H1 (cell line): Measurements from ENCODE around the gene BOD1L2. TPM values are rescaled to one million over a fixed set of nuclear protein-coding genes. Genes with fewer than 3 reads are reported as not detected.

Experiments
- CTCF ChIA-PET: fragments of 300-600 bp; sonication (Branson Sonifier 250); formaldehyde crosslinking; loops from one replicate; lab custom pipeline; 2021; ENCODE audit not compliant: partially characterized antibody; lab: Charles Lee
- POLR2A ChIA-PET: fragments of 300-600 bp; sonication (Branson Sonifier 250); formaldehyde crosslinking; loops from one replicate; lab custom pipeline; 2021; ENCODE audit warnings: inconsistent platforms; ENCODE audit not compliant: partially characterized antibody; lab: Charles Lee
- DNase-seq, 2 experiments: peaks; one replicate each; pipeline versions ENCODE4 v3.0.0 to v3.0.0-alpha.2; 2010 to 2022; ENCODE audit warnings: low spot score in 2 of 2, low read depth in 1 of 2, mixed read lengths in 1 of 2
- FAIRE-seq: peaks from 2 replicates; lab custom pipeline; 2011; peaks lifted over from hg19 to GRCh38; lab: Jason Lieb, UNC
- H2AFZ ChIP-seq: 2 replicates; pipeline ENCODE4 v1.8.1; 2012; ENCODE audit warnings: low read length, inconsistent platforms
- H2AK5ac ChIP-seq: 2 replicates; pipeline ENCODE4 v1.6.1; 2013; ENCODE audit warnings: low read depth, low read length
- H2BK120ac ChIP-seq: replicated peaks from 2 replicates; pipeline ENCODE3; 2013; ENCODE audit warnings: low read depth, low read length, inconsistent platforms
- H2BK12ac ChIP-seq: 2 replicates; pipeline ENCODE4 v1.6.1; 2013; ENCODE audit warnings: low read depth, low read length
- H2BK15ac ChIP-seq: 2 replicates; pipeline ENCODE4 v1.6.1; 2013; ENCODE audit warnings: low read length
- H2BK20ac ChIP-seq: 2 replicates; pipeline ENCODE4 v1.6.1; 2013; ENCODE audit warnings: low read length
- H2BK5ac ChIP-seq: 2 replicates; pipeline ENCODE4 v1.6.1; 2013; ENCODE audit warnings: low read depth, low read length
- H3K14ac ChIP-seq: 2 replicates; pipeline ENCODE4 v1.6.1; 2013; ENCODE audit warnings: inconsistent platforms; ENCODE audit not compliant: insufficient read length
- H3K18ac ChIP-seq: 2 replicates; pipeline ENCODE4 v1.6.1; 2013; ENCODE audit warnings: low read length; ENCODE audit errors: extremely low read depth
- H3K23ac ChIP-seq: 2 replicates; pipeline ENCODE4 v1.6.1; 2013; ENCODE audit warnings: inconsistent platforms; ENCODE audit not compliant: insufficient read length
- H3K23me2 ChIP-seq: 2 replicates; pipeline ENCODE4 v1.6.1; 2013; ENCODE audit warnings: low read depth, low read length
- H3K27ac ChIP-seq: 2 replicates; pipeline ENCODE4 v1.6.1; 2011; ENCODE audit warnings: low read depth, low read length, inconsistent platforms
- H3K27me3 ChIP-seq, 4 experiments: replicated peaks in 1 of 4; 1 replicate in 1 of 4; 2 replicates in 3 of 4; pipeline versions ENCODE4 v1.6.1 to v1.8.1; 2011 to 2013; ENCODE audit warnings: low read length in 3 of 4, mild to moderate bottlenecking in 3 of 4, inconsistent platforms in 2 of 4, mixed read lengths in 2 of 4, moderate library complexity in 1 of 4; ENCODE audit not compliant: control insufficient read depth in 3 of 4, insufficient read depth in 3 of 4; ENCODE audit errors: extremely low read depth in 1 of 4
- H3K36me3 ChIP-seq, 4 experiments: 2 replicates each; pipeline versions ENCODE4 v1.6.1 to v1.8.1; 2011 to 2013; ENCODE audit warnings: mild to moderate bottlenecking in 4 of 4, low read length in 3 of 4, moderate library complexity in 2 of 4, control low read depth in 1 of 4, inconsistent platforms in 1 of 4; ENCODE audit not compliant: insufficient read depth in 4 of 4, control insufficient read depth in 2 of 4
- H3K4ac ChIP-seq: replicated peaks from 2 replicates; pipeline ENCODE3; 2013; ENCODE audit warnings: low read length, low read depth, mixed read lengths, inconsistent platforms; ENCODE audit not compliant: insufficient read length
- H3K4me1 ChIP-seq, 4 experiments: replicated peaks in 1 of 4; 1 replicate in 1 of 4; 2 replicates in 3 of 4; pipeline versions ENCODE4 v1.6.1 to v1.8.1; 2011 to 2013; ENCODE audit warnings: low read length in 3 of 4, inconsistent platforms in 2 of 4, mixed read lengths in 1 of 4; ENCODE audit not compliant: insufficient read depth in 4 of 4, control insufficient read depth in 3 of 4
- H3K4me2 ChIP-seq, 2 experiments: 2 replicates each; pipeline versions ENCODE4 v1.6.1 to v1.8.1; 2011 to 2013; ENCODE audit warnings: low read depth in 2 of 2, low read length in 2 of 2, control low read depth in 1 of 2, inconsistent platforms in 1 of 2, mild to moderate bottlenecking in 1 of 2; ENCODE audit not compliant: insufficient read depth in 1 of 2
- H3K4me3 ChIP-seq, 4 experiments: fragments of 200-600, 300-600 bp in 1 of 4; sonication (generic), shearing (Covaris generic), sonication (Bioruptor Twin) in 1 of 4; 2 replicates each; pipeline versions ENCODE4 v1.5.1 to v1.8.1; 2011 to 2016; ENCODE audit warnings: low read length in 4 of 4, low read depth in 3 of 4, control low read depth in 2 of 4, inconsistent platforms in 2 of 4, mild to moderate bottlenecking in 2 of 4, mixed read lengths in 1 of 4, moderate library complexity in 1 of 4; ENCODE audit not compliant: insufficient read depth in 2 of 4; ENCODE audit errors: extremely low read depth in 1 of 4
- H3K56ac ChIP-seq: replicated peaks from 2 replicates; pipeline ENCODE3; 2013; ENCODE audit warnings: low read depth, mild to moderate bottlenecking, mixed read lengths, low read length, inconsistent platforms; ENCODE audit not compliant: insufficient read length
- H3K79me1 ChIP-seq: 2 replicates; pipeline ENCODE4 v1.6.1; 2013; ENCODE audit warnings: low read depth, low read length, control low read depth
- H3K79me2 ChIP-seq, 2 experiments: 2 replicates each; pipeline versions ENCODE4 v1.6.1 to v1.8.1; 2012 to 2013; ENCODE audit warnings: low read length in 2 of 2, mild to moderate bottlenecking in 2 of 2, inconsistent platforms in 1 of 2; ENCODE audit not compliant: insufficient read depth in 2 of 2, control insufficient read depth in 1 of 2
- H3K9ac ChIP-seq, 4 experiments: replicated peaks in 1 of 4; 1 replicate in 1 of 4; 2 replicates in 3 of 4; pipeline versions ENCODE4 v1.6.1 to v1.8.1; 2011 to 2013; ENCODE audit warnings: low read depth in 3 of 4, low read length in 3 of 4, control low read depth in 2 of 4, mild to moderate bottlenecking in 2 of 4, moderate library complexity in 2 of 4, inconsistent platforms in 1 of 4; ENCODE audit errors: extremely low read depth in 1 of 4
- H3K9me3 ChIP-seq, 2 experiments: 2 replicates each; pipeline versions ENCODE4 v1.6.1 to v1.8.1; 2012 to 2013; ENCODE audit warnings: mild to moderate bottlenecking in 2 of 2, moderate library complexity in 2 of 2, control low read depth in 1 of 2, inconsistent platforms in 1 of 2, low read depth in 1 of 2, low read length in 1 of 2, mixed read lengths in 1 of 2; ENCODE audit not compliant: insufficient read depth in 2 of 2
- H4K20me1 ChIP-seq, 2 experiments: replicated peaks in 1 of 2; 2 replicates each; pipeline versions ENCODE3 to v1.8.1; 2011 to 2013; ENCODE audit warnings: inconsistent platforms in 2 of 2, low read length in 2 of 2, mild to moderate bottlenecking in 1 of 2; ENCODE audit not compliant: insufficient read depth in 2 of 2, control insufficient read depth in 1 of 2
- H4K5ac ChIP-seq: 2 replicates; pipeline ENCODE4 v1.6.1; 2013; ENCODE audit warnings: low read length, low read depth, mixed read lengths, inconsistent platforms; ENCODE audit not compliant: insufficient read length
- H4K8ac ChIP-seq: 2 replicates; pipeline ENCODE4 v1.8.0; 2013; ENCODE audit warnings: mild to moderate bottlenecking, moderate library complexity, low read length, inconsistent platforms; ENCODE audit not compliant: insufficient read depth; ENCODE audit errors: extremely low read depth
- H4K91ac ChIP-seq: replicated peaks from 2 replicates; pipeline ENCODE3; 2013; ENCODE audit warnings: low read length, mixed read lengths, inconsistent platforms; ENCODE audit not compliant: insufficient read length
- ATF3 ChIP-seq: IDR thresholded peaks from 2 replicates; pipeline ENCODE4 v1.6.1; 2011; ENCODE audit warnings: low read depth, mild to moderate bottlenecking, low read length; ENCODE audit not compliant: insufficient read depth
- CBX8 ChIP-seq: fragments of 300-800, 300-1000 bp; sonication (generic); IDR thresholded peaks from 2 replicates; pipeline ENCODE4 v1.7.1; 2016; ENCODE audit warnings: low read depth, low read length, borderline replicate concordance
- CTCF ChIP-seq, 3 experiments: IDR thresholded peaks; 1 replicate in 2 of 3; 2 replicates in 1 of 3; pipeline versions ENCODE4 v1.5.1 to v1.6.1; 2011; ENCODE audit warnings: low read length in 3 of 3, mild to moderate bottlenecking in 3 of 3, inconsistent platforms in 2 of 3, low read depth in 1 of 3, moderate library complexity in 1 of 3; ENCODE audit not compliant: insufficient read depth in 1 of 3; ENCODE audit errors: control extremely low read depth in 1 of 3
- KDM4A ChIP-seq: IDR thresholded peaks from one replicate; pipeline ENCODE4 v1.7.1; 2012; ENCODE audit warnings: low read depth, mild to moderate bottlenecking, moderate library complexity, low read length, inconsistent platforms; ENCODE audit not compliant: severe bottlenecking
- NANOG ChIP-seq: IDR thresholded peaks from 2 replicates; pipeline ENCODE4 v1.6.1; 2011; ENCODE audit warnings: low read length, low read depth, mild to moderate bottlenecking, inconsistent platforms; ENCODE audit not compliant: insufficient read depth, poor library complexity, severe bottlenecking
- POU5F1 ChIP-seq: IDR thresholded peaks from 2 replicates; pipeline ENCODE4 v1.6.1; 2011; ENCODE audit warnings: low read depth, mild to moderate bottlenecking, low read length, moderate library complexity
- RBBP5 ChIP-seq: IDR thresholded peaks from 2 replicates; pipeline ENCODE4 v1.7.1; 2012; ENCODE audit warnings: low read depth, mild to moderate bottlenecking, inconsistent platforms, low read length, moderate library complexity, borderline replicate concordance
- TAF7 ChIP-seq: optimal IDR thresholded peaks from 2 replicates; pipeline ENCODE3; 2011; ENCODE audit warnings: low read depth, mild to moderate bottlenecking, inconsistent platforms, low read length, moderate library complexity, borderline replicate concordance
- ZNF274 ChIP-seq: IDR thresholded peaks from 2 replicates; pipeline ENCODE4 v1.7.0; 2012; ENCODE audit warnings: low read length, borderline replicate concordance; ENCODE audit errors: extremely low read depth
- WGBS, 2 experiments: shearing (Covaris generic) in 1 of 2; methylation state at CpG; one replicate each; pipeline versions ENCODE4 v1.1.6 to v1.1.7; 2013 to 2015; ENCODE audit warnings: low lambda C conversion rate in 2 of 2, mixed read lengths in 2 of 2, inconsistent platforms in 1 of 2, low coverage in 1 of 2, missing lambda C conversion rate in 1 of 2; ENCODE audit not compliant: insufficient replicate concordance in 2 of 2, insufficient coverage in 1 of 2, insufficient read length in 1 of 2; ENCODE audit errors: extremely low coverage in 1 of 2, missing lambda C conversion rate in 1 of 2; 5-methylcytosine and 5-hydroxymethylcytosine counted together
- polyA plus RNA-seq, 7 experiments: library from polyadenylated mRNA; depleted of rRNA in 3 of 7; stranded (reverse) in 5 of 7; unstranded in 2 of 7; fragments of >200 nt in 5 of 7; fragments of 200-250 nt in 2 of 7; gene quantifications; 1 replicate in 5 of 7; 2 replicates in 1 of 7; 4 replicates in 1 of 7; pipeline versions ENCODE4 v1.2.1 to v1.2.3, GENCODE V29; 2011 to 2013; ENCODE audit warnings: missing spikeins in 2 of 7, mixed read lengths in 2 of 7
- total RNA-seq: library from RNA; stranded (reverse); fragmentation: NEBNext Ultra II Directional; extraction: Animal tissue kit (Norgen Biotek cat#: 25700); gene quantifications from 2 replicates; pipeline ENCODE4 v1.2.1, GENCODE V29; 2021

BOD1L2 gene
- total and polyA plus RNA-seq, 2 of the 8 experiments (the other 6 are each of a cell fraction or from before 2014, with no cell fraction given): not detected

GRCh38 chr18:57148263-57148662, 1.4 kb downstream of the BOD1L2 start:
- no peaks in the 10 kb centered on the region for H3K27me3 ChIP-seq
- H2AK5ac ChIP-seq: no peak overlapping the region
- H2BK5ac ChIP-seq: no peak overlapping the region
- FAIRE-seq (no peak), DNase-seq (no peak)
- no peaks in the 10 kb centered on the region for H4K20me1 ChIP-seq
- H2BK120ac ChIP-seq: no peak overlapping the region
- no peak overlapping the region for H3K4ac ChIP-seq
- no peak overlapping the region for H3K18ac ChIP-seq
- H4K8ac ChIP-seq: no peak overlapping the region
- no peak overlapping the region for H3K4me3 ChIP-seq
- no peaks in the 10 kb centered on the region for H3K79me1 ChIP-seq
- H3K27ac ChIP-seq: no peak overlapping the region
- H3K79me2 ChIP-seq: no peaks in the 10 kb centered on the region
- POLR2A ChIA-PET: interaction anchor here (0.5 to 1.3 kb wide), 2 partner anchors 14 to 940 kb away, joined by 3 read pairs; no protein-coding TSS in a partner anchor
- TF ChIP-seq CTCF (IDR thresholded peaks at IDR 0.05; ENCODE audit: control extremely low read depth in 1 of 3, insufficient read depth in 1 of 3, low read depth in 1 of 3, low read length in 3 of 3) (no peak), NANOG (no peak), ATF3 (no peak), TAF7 (no peak), CBX8 (no peak), KDM4A (no peak), POU5F1 (no peak), RBBP5 (no peak), ZNF274 (no peak)
- TF ChIP-seq, all 59 proteins: peak for 0
- no peaks in the 10 kb centered on the region for H3K36me3 ChIP-seq
- no peak overlapping the region for H3K4me2 ChIP-seq
- H2AFZ ChIP-seq: no peak overlapping the region
- H3K4me1 ChIP-seq: peaks cover 2 to 7% (median 4%) of the 10 kb centered on the region in 4 experiments; a peak in 4 of 7 replicates
- H3K14ac ChIP-seq: no peak overlapping the region
- no peak overlapping the region for H2BK20ac ChIP-seq
- no peak overlapping the region for H4K91ac ChIP-seq
- CTCF ChIA-PET: interaction anchor here (0.6 to 4.8 kb wide), 4 partner anchors 13 to 139 kb away, joined by 3 to 21 read pairs (median 3); no protein-coding TSS in a partner anchor
- no peaks in the 10 kb centered on the region for H3K9me3 ChIP-seq
- no peak overlapping the region for H4K5ac ChIP-seq
- H3K23ac ChIP-seq: no peak overlapping the region
- H2BK15ac ChIP-seq: no peak overlapping the region
- no peaks in the 10 kb centered on the region for H3K23me2 ChIP-seq
- 92% methylated on average over 1 of the region's 1 CpG; no CpG with 5 or more reads in 1 of the 2 experiments for WGBS, 2 experiments
- no peak overlapping the region for H3K56ac ChIP-seq
- H2BK12ac ChIP-seq: no peak overlapping the region
- H3K9ac ChIP-seq: no peak overlapping the region
